A673 (cell line): ENCODE data around the gene NINJ2. TPM values are rescaled to one million over a fixed set of nuclear protein-coding genes. Genes with fewer than 3 reads are reported as not detected.

Experiments
- BruUV-seq: library from RNA; stranded (reverse); fragments of 400-500 nt; replicated peaks from 2 replicates; lab custom pipeline; 2021; lab: Mats Ljungman, UMichigan
- CTCF ChIA-PET: fragments of 300-600 bp; sonication (Branson Sonifier 250); formaldehyde crosslinking; loops from one replicate; lab custom pipeline; 2022; ENCODE audit warnings: antibody characterized with exemption; lab: Charles Lee
- POLR2A ChIA-PET: fragments of 300-600 bp; sonication (Branson Sonifier 250); formaldehyde crosslinking; loops from one replicate; lab custom pipeline; 2022; ENCODE audit warnings: antibody characterized with exemption; ENCODE audit not compliant: low non-redundant PET; lab: Charles Lee
- DNase-seq: peaks from one replicate; pipeline ENCODE4 v3.0.0-alpha.2; 2015; ENCODE audit warnings: low spot score
- H3K27ac ChIP-seq: fragments of 200-600 bp; sonication (generic); 2 replicates; pipeline ENCODE4 v1.5.1; 2016; ENCODE audit warnings: mixed run types, low read depth, mild to moderate bottlenecking, mixed read lengths, antibody characterized with exemption, low read length; ENCODE audit not compliant: poor library complexity, severe bottlenecking
- H3K27me3 ChIP-seq: fragments of 200-600 bp; sonication (generic); replicated peaks from 2 replicates; pipeline ENCODE4 v1.6.1; 2017; ENCODE audit warnings: mixed run types, low read depth, mild to moderate bottlenecking, mixed read lengths, antibody characterized with exemption, low read length; ENCODE audit not compliant: insufficient read depth, poor library complexity
- H3K36me3 ChIP-seq: fragments of 200-600 bp; sonication (generic); 2 replicates; pipeline ENCODE4 v1.6.1; 2016; ENCODE audit warnings: mixed run types, mild to moderate bottlenecking, mixed read lengths, antibody characterized with exemption, low read length; ENCODE audit not compliant: insufficient read depth, poor library complexity, severe bottlenecking
- H3K4me1 ChIP-seq: fragments of 200-600 bp; sonication (generic); 2 replicates; pipeline ENCODE4 v1.6.1; 2017; ENCODE audit warnings: mixed run types, mild to moderate bottlenecking, mixed read lengths, antibody characterized with exemption, low read length; ENCODE audit not compliant: insufficient read depth, poor library complexity, severe bottlenecking
- H3K4me3 ChIP-seq: fragments of 200-600 bp; sonication (generic); 2 replicates; pipeline ENCODE4 v1.5.1; 2016; ENCODE audit warnings: low read depth, mixed run types, mild to moderate bottlenecking, mixed read lengths, low read length; ENCODE audit not compliant: poor library complexity, severe bottlenecking
- H3K9me3 ChIP-seq: fragments of 200-600 bp; sonication (generic); 2 replicates; pipeline ENCODE4 v1.6.1; 2016; ENCODE audit warnings: mixed run types, low read depth, mild to moderate bottlenecking, mixed read lengths, antibody characterized with exemption, low read length; ENCODE audit not compliant: poor library complexity, severe bottlenecking
- CTCF ChIP-seq: fragments of 300-800, 200-600 bp; sonication (generic); conservative IDR thresholded peaks from 2 replicates; pipeline ENCODE4 v1.5.1; 2017; ENCODE audit warnings: low read depth, mild to moderate bottlenecking, antibody characterized with exemption, low read length, moderate library complexity, mixed read lengths
- EZH2 ChIP-seq: fragments of 200-600 bp; sonication (generic); IDR thresholded peaks from 2 replicates; pipeline ENCODE4 v1.6.1; 2017; ENCODE audit warnings: borderline replicate concordance, low read depth, mild to moderate bottlenecking, mixed read lengths, antibody characterized with exemption, low read length; ENCODE audit not compliant: poor library complexity, severe bottlenecking
- intact Hi-C: fragments of 100-400 bp; cut with micrococcal nuclease; formaldehyde crosslinking; loops from one replicate; pipeline ENCODE4 v1.10.0; 2022; ENCODE audit not compliant: unreplicated experiment
- total RNA-seq: library from RNA; stranded (reverse); gene quantifications from 2 replicates; pipeline ENCODE4 v1.2.3, GENCODE V29; 2021

The NINJ2 gene
- total RNA-seq, 1 experiment from 2014 or later: not detected

GRCh38 chr12:574475-575128, 88.6 kb downstream of the NINJ2 start:
- CTCF ChIA-PET: interaction anchor here (0.6 kb wide), 1 partner anchor 239 kb away, joined by 3 read pairs; no protein-coding TSS in a partner anchor
- BruUV-seq: no TSS peak
- Histone ChIP-seq H3K27me3 (no peaks in the 10 kb centered on the region), H3K4me3 (no peak overlapping the region), H3K36me3 (no peaks in the 10 kb centered on the region), H3K9me3 (peaks cover 3% of the 10 kb centered on the region), H3K27ac (no peak overlapping the region), H3K4me1 (peaks cover 16% of the 10 kb centered on the region)
- POLR2A ChIA-PET: interaction anchor here (0.6 kb wide), 1 partner anchor 519 kb away, joined by 6 read pairs; no protein-coding TSS in a partner anchor
- no peak for DNase-seq
- no peak for TF ChIP-seq EZH2
- no peak for TF ChIP-seq CTCF
- intact Hi-C loops: no loop called here

- BruUV-seq: no TSS peak
Measured at GRCh38 chr12:573232-573631, 90.0 kb downstream of the NINJ2 start.

GRCh38 chr12:572532-572899, 90.7 kb downstream of the NINJ2 start:
- Histone ChIP-seq H3K4me3 (no peak overlapping the region), H3K4me1 (peaks cover 7% of the 10 kb centered on the region), H3K9me3 (peaks cover 3% of the 10 kb centered on the region), H3K27ac (no peak overlapping the region), H3K27me3 (no peaks in the 10 kb centered on the region), H3K36me3 (no peaks in the 10 kb centered on the region)
- POLR2A ChIA-PET: no interaction called here
- no peak for TF ChIP-seq EZH2
- CTCF ChIA-PET: interaction anchor here (0.6 to 0.7 kb wide), 2 partner anchors 331 to 521 kb away, joined by 3 to 8 read pairs; no protein-coding TSS in a partner anchor
- no TSS peak for BruUV-seq
- intact Hi-C loops: no loop called here
- no peak for DNase-seq

More at GRCh38 chr12:573232-573631, 90.0 kb downstream of the NINJ2 start:
- Histone ChIP-seq H3K9me3 (peaks cover 3% of the 10 kb centered on the region), H3K4me3 (no peak overlapping the region), H3K4me1 (peaks cover 7% of the 10 kb centered on the region), H3K27ac (no peak overlapping the region), H3K27me3 (no peaks in the 10 kb centered on the region), H3K36me3 (no peaks in the 10 kb centered on the region)
- DNase-seq: no peak
- POLR2A ChIA-PET: no interaction called here
- CTCF ChIA-PET: interaction anchor here (0.6 to 0.7 kb wide), 2 partner anchors 331 to 520 kb away, joined by 3 to 8 read pairs; no protein-coding TSS in a partner anchor
- intact Hi-C loops: no loop called here
- TF ChIP-seq CTCF (no peak), EZH2 (no peak)
